ENCODE measurements around the gene GFOD1. TPM values are rescaled to one million over a fixed set of nuclear protein-coding genes. Genes with fewer than 3 reads are reported as not detected.

GFOD1 gene
- total RNA-seq, 1 experiment from 2014 or later = 6.1 TPM

GRCh38 chr6:13428583-13429405 lies 58.6 kb downstream of the GFOD1 start:
- Mint-ChIP-seq H3K4me1 (peaks cover 42 to 47% of the 10 kb centered on the region in 2 experiments), H3K36me3 (ENCODE audit: insufficient read depth in 1 of 3, low read depth in 3 of 3) (no peaks in the 10 kb centered on the region), H3K27ac (no peak overlapping the region; a peak in 1 of 7 replicates), H3K9me3 (no peaks in the 10 kb centered on the region), H3K4me3 (no peak overlapping the region), H3K27me3 (ENCODE audit: low read depth) (no peaks in the 10 kb centered on the region)
- Histone ChIP-seq H2BK5ac (ENCODE audit: insufficient read length, low read length) (no peak overlapping the region), H3K23ac (ENCODE audit: insufficient read length, low read depth, low read length) (no peak overlapping the region), H3K18ac (ENCODE audit: insufficient read length, low read depth, low read length) (no peak overlapping the region), H3K4me1 (ENCODE audit: insufficient read depth, low read length) (peaks cover 23% of the 10 kb centered on the region; the same call in 1 of the 2 replicates), H3K14ac (ENCODE audit: insufficient read depth, low read length) (no peak overlapping the region), H3K27me3 (ENCODE audit: insufficient read depth, low read length) (no peaks in the 10 kb centered on the region), H3T11ph (ENCODE audit: low read length) (no peak overlapping the region), H3K4me2 (ENCODE audit: insufficient read depth, insufficient read length, low read length) (no peak overlapping the region), H2BK120ac (ENCODE audit: low read depth, low read length, poor library complexity, severe bottlenecking) (no peak overlapping the region), H3K23me2 (ENCODE audit: insufficient read length, low read depth, low read length, poor library complexity, severe bottlenecking) (no peaks in the 10 kb centered on the region), H2BK15ac (ENCODE audit: low read depth, low read length) (no peak overlapping the region), H3K27ac (ENCODE audit: insufficient read length, low read depth, low read length) (no peak overlapping the region), H4K8ac (replicated peaks; ENCODE audit: insufficient read length, low read depth, low read length) (no peak overlapping the region), H2BK20ac (ENCODE audit: low read depth, low read length, poor library complexity, severe bottlenecking) (no peak overlapping the region), H3K4ac (ENCODE audit: low read depth, low read length) (no peak overlapping the region), H4K91ac (ENCODE audit: insufficient read length, low read depth, low read length) (no peak overlapping the region), H3K79me2 (ENCODE audit: insufficient read depth, low read length) (no peaks in the 10 kb centered on the region; the same call in 1 of the 2 replicates), H3K9me3 (ENCODE audit: control insufficient read depth, low read depth, low read length) (no peaks in the 10 kb centered on the region), H2AFZ (ENCODE audit: low read length) (no peak overlapping the region), H4K20me1 (ENCODE audit: control insufficient read depth, insufficient read depth, insufficient read length) (no peaks in the 10 kb centered on the region), H3K56ac (ENCODE audit: insufficient read length, low read depth, low read length) (no peak overlapping the region), H2AK5ac (ENCODE audit: insufficient read length, low read length) (no peak overlapping the region), H3K9ac (ENCODE audit: extremely low read depth, insufficient read length, low read length) (no peak overlapping the region), H2BK12ac (ENCODE audit: insufficient read length, low read depth, low read length) (no peak overlapping the region), H3K79me1 (ENCODE audit: insufficient read depth, low read depth, low read length, poor library complexity, severe bottlenecking) (no peaks in the 10 kb centered on the region), H4K5ac (ENCODE audit: insufficient read length, low read depth, low read length) (no peak overlapping the region)
- peak; percentile 49 for DNase-seq
- TF ChIP-seq CTCF (conservative IDR thresholded peaks at IDR 0.05) = 0 out of 3 replicates have a peak, but pooled peaks have one; percentile 18
- WGBS (ENCODE audit: extremely low coverage, insufficient read length, low lambda C conversion rate) = no CpG with 5 or more reads among the region's 13 CpGs
